Measurements from ENCODE around the gene CLEC3A.

The CLEC3A gene

GRCh38 chr16:78025631-78026030, 3.3 kb downstream of the CLEC3A start:
- CTCF ChIA-PET: no interaction called here
- TF ChIP-seq BHLHE40 (IDR thresholded peaks at IDR 0.05; ENCODE audit: borderline replicate concordance) (no peak), ELF4 (IDR thresholded peaks at IDR 0.05) (no peak), PKNOX1 (IDR thresholded peaks at IDR 0.05) (no peak), FOXK2 (IDR thresholded peaks at IDR 0.05) (no peak), CTBP1 (IDR thresholded peaks at IDR 0.05; ENCODE audit: borderline replicate concordance) (no peak), SUZ12 (IDR thresholded peaks at IDR 0.05) (no peak), FOXM1 (IDR thresholded peaks at IDR 0.05; ENCODE audit: borderline replicate concordance) (no peak), NFRKB (IDR thresholded peaks at IDR 0.05) (no peak), ZNF384 (IDR thresholded peaks at IDR 0.05) (no peak), HDGF (IDR thresholded peaks at IDR 0.05; ENCODE audit: borderline replicate concordance) (no peak), ARNT (IDR thresholded peaks at IDR 0.05) (no peak), TARDBP (IDR thresholded peaks at IDR 0.05) (no peak), L3MBTL2 (conservative IDR thresholded peaks at IDR 0.05) (no peak), FOXA1 (IDR thresholded peaks at IDR 0.05) (no peak), SP1 (IDR thresholded peaks at IDR 0.05) (no peak), LEF1 (IDR thresholded peaks at IDR 0.05; ENCODE audit: borderline replicate concordance) (no peak)
- no peak for DNase-seq (ENCODE audit: extremely low spot score)
- POLR2A ChIA-PET: no interaction called here

GRCh38 chr16:78028018-78028417, 5.7 kb downstream of the CLEC3A start:
- CTCF ChIA-PET: no interaction called here
- POLR2A ChIA-PET: no interaction called here
- TF ChIP-seq TARDBP (IDR thresholded peaks at IDR 0.05): no peak
- TF ChIP-seq FOXK2 (IDR thresholded peaks at IDR 0.05): no peak
- TF ChIP-seq PKNOX1 (IDR thresholded peaks at IDR 0.05): no peak
- TF ChIP-seq ELF4 (IDR thresholded peaks at IDR 0.05): no peak
- TF ChIP-seq FOXM1 (IDR thresholded peaks at IDR 0.05; ENCODE audit: borderline replicate concordance): no peak
- no peak for TF ChIP-seq NFRKB (IDR thresholded peaks at IDR 0.05)
- TF ChIP-seq SUZ12 (IDR thresholded peaks at IDR 0.05): no peak
- TF ChIP-seq BHLHE40 (IDR thresholded peaks at IDR 0.05; ENCODE audit: borderline replicate concordance): no peak
- TF ChIP-seq CTBP1 (IDR thresholded peaks at IDR 0.05; ENCODE audit: borderline replicate concordance): no peak
- DNase-seq (ENCODE audit: extremely low spot score): no peak

GRCh38 chr16:78034530-78034929, 12.2 kb downstream of the CLEC3A start:
- TF ChIP-seq TARDBP (IDR thresholded peaks at IDR 0.05): no peak
- no peak for TF ChIP-seq SP1 (IDR thresholded peaks at IDR 0.05)
- TF ChIP-seq ELF4 (IDR thresholded peaks at IDR 0.05): no peak
- TF ChIP-seq BHLHE40 (IDR thresholded peaks at IDR 0.05; ENCODE audit: borderline replicate concordance): no peak
- no peak for TF ChIP-seq ZNF384 (IDR thresholded peaks at IDR 0.05)
- TF ChIP-seq FOXA1 (IDR thresholded peaks at IDR 0.05): no peak
- no peak for TF ChIP-seq LEF1 (IDR thresholded peaks at IDR 0.05; ENCODE audit: borderline replicate concordance)
- TF ChIP-seq NFRKB (IDR thresholded peaks at IDR 0.05): no peak
- TF ChIP-seq CTBP1 (IDR thresholded peaks at IDR 0.05; ENCODE audit: borderline replicate concordance): no peak
- TF ChIP-seq ARNT (IDR thresholded peaks at IDR 0.05): no peak
- no peak for TF ChIP-seq PKNOX1 (IDR thresholded peaks at IDR 0.05)
- no peak for TF ChIP-seq FOXM1 (IDR thresholded peaks at IDR 0.05; ENCODE audit: borderline replicate concordance)
- no peak for TF ChIP-seq FOXK2 (IDR thresholded peaks at IDR 0.05)
- no peak for TF ChIP-seq HDGF (IDR thresholded peaks at IDR 0.05; ENCODE audit: borderline replicate concordance)
- no peak for TF ChIP-seq SUZ12 (IDR thresholded peaks at IDR 0.05)
- TF ChIP-seq L3MBTL2 (conservative IDR thresholded peaks at IDR 0.05): no peak
- no peak for DNase-seq (ENCODE audit: extremely low spot score)
- ChIA-PET POLR2A (no interaction called here), CTCF (no interaction called here)

- ChIA-PET CTCF (no interaction called here), POLR2A (no interaction called here)
- no peak for DNase-seq (ENCODE audit: extremely low spot score)
- TF ChIP-seq LEF1 (IDR thresholded peaks at IDR 0.05; ENCODE audit: borderline replicate concordance) (no peak), HDGF (IDR thresholded peaks at IDR 0.05; ENCODE audit: borderline replicate concordance) (no peak), ZNF384 (IDR thresholded peaks at IDR 0.05) (no peak), FOXK2 (IDR thresholded peaks at IDR 0.05) (no peak), FOXM1 (IDR thresholded peaks at IDR 0.05; ENCODE audit: borderline replicate concordance) (no peak), NFRKB (IDR thresholded peaks at IDR 0.05) (no peak), TARDBP (IDR thresholded peaks at IDR 0.05) (no peak), FOXA1 (IDR thresholded peaks at IDR 0.05) (no peak), CTBP1 (IDR thresholded peaks at IDR 0.05; ENCODE audit: borderline replicate concordance) (no peak), ARNT (IDR thresholded peaks at IDR 0.05) (no peak), BHLHE40 (IDR thresholded peaks at IDR 0.05; ENCODE audit: borderline replicate concordance) (no peak), ELF4 (IDR thresholded peaks at IDR 0.05) (no peak)
Observed at GRCh38 chr16:78035012-78035411, 12.7 kb downstream of the CLEC3A start.

GRCh38 chr16:78040396-78040795, 18.0 kb downstream of the CLEC3A start:
- ChIA-PET CTCF (no interaction called here), POLR2A (no interaction called here)
- TF ChIP-seq BHLHE40 (IDR thresholded peaks at IDR 0.05; ENCODE audit: borderline replicate concordance) (no peak), HDGF (IDR thresholded peaks at IDR 0.05; ENCODE audit: borderline replicate concordance) (no peak)
- no peak for DNase-seq (ENCODE audit: extremely low spot score)

GRCh38 chr16:78045865-78046581, 23.7 kb downstream of the CLEC3A start:
- no peak for TF ChIP-seq CTBP1 (IDR thresholded peaks at IDR 0.05; ENCODE audit: borderline replicate concordance)
- TF ChIP-seq NFRKB (IDR thresholded peaks at IDR 0.05): no peak
- no peak for TF ChIP-seq FOXM1 (IDR thresholded peaks at IDR 0.05; ENCODE audit: borderline replicate concordance)
- TF ChIP-seq FOXA1 (IDR thresholded peaks at IDR 0.05): no peak
- TF ChIP-seq L3MBTL2 (conservative IDR thresholded peaks at IDR 0.05): no peak
- no peak for TF ChIP-seq ARNT (IDR thresholded peaks at IDR 0.05)
- TF ChIP-seq SP1 (IDR thresholded peaks at IDR 0.05): no peak
- POLR2A ChIA-PET: no interaction called here
- DNase-seq (ENCODE audit: extremely low spot score): peak; percentile 83
- CTCF ChIA-PET: no interaction called here

Measured in HEK293T (cell line).